ENCODE measurements around the gene HBD. TPM values are rescaled to one million over a fixed set of nuclear protein-coding genes. Genes with fewer than 3 reads are reported as not detected.

HBD gene
- total and polyA plus RNA-seq, 8 donors: 1.1 TPM; not detected in 7

GRCh38 chr11:5280582-5281102, 46.4 kb upstream of the HBD start:
- H3K36me3 ChIP-seq: no peaks in the 10 kb centered on the region
- DNase-seq: peak in 2 of 6 donors; percentile 4 to 19
- H3K4me3 ChIP-seq: no peak overlapping the region
- H3K4me1 ChIP-seq: no peaks in the 10 kb centered on the region
- TF ChIP-seq, protein P1, sequence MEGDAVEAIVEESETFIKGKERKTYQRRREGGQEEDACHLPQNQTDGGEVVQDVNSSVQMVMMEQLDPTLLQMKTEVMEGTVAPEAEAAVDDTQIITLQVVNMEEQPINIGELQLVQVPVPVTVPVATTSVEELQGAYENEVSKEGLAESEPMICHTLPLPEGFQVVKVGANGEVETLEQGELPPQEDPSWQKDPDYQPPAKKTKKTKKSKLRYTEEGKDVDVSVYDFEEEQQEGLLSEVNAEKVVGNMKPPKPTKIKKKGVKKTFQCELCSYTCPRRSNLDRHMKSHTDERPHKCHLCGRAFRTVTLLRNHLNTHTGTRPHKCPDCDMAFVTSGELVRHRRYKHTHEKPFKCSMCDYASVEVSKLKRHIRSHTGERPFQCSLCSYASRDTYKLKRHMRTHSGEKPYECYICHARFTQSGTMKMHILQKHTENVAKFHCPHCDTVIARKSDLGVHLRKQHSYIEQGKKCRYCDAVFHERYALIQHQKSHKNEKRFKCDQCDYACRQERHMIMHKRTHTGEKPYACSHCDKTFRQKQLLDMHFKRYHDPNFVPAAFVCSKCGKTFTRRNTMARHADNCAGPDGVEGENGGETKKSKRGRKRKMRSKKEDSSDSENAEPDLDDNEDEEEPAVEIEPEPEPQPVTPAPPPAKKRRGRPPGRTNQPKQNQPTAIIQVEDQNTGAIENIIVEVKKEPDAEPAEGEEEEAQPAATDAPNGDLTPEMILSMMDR (IDR thresholded peaks at IDR 0.05): no peak
- ATAC-seq: peak in 3 of 4 donors; percentile 51 to 63 (median 53)
- no peaks in the 10 kb centered on the region for H3K27me3 ChIP-seq
- WGBS, 2 donors: 53 to 68% methylated on average over 3 of the region's 3 CpGs
- H3K27ac ChIP-seq: no peak overlapping the region
- no peak for FAIRE-seq
- H3K9me3 ChIP-seq: no peaks in the 10 kb centered on the region
- intact Hi-C loops (cut with DNase I): no loop called here

DNA sequence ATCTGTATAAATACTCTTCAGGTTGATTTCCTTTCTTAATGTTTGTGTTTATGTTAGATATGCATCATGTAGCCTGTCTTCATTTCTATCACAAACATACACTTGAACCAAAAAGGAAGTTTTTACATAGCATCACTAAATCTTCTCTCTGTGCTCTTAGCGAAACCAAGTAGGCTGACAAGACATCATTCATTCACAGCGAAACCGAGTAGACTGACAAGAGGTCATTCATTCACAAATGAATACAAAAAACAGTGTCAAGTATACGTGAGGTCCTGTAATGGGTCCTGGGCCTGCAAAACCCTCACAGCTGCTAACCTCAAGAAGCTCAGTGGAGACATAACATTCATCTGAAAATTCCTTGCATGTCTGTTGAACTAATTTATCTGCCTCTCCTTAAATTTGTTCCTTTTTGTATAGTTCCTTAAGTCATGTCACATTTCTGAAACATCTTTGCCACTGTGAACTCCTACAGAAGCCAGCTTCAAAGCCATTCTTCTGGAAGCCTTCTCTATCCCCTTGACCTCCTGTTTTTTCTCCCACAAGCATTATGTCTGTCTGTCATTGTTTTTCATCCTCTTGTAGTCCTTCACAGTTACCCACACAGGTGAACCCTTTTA, 45.3 kb upstream of the HBD start:
- WGBS, 2 donors: 72% methylated on average over 4 of the region's 4 CpGs
- no peaks in the 10 kb centered on the region for H3K4me1 ChIP-seq
- TF ChIP-seq, protein P1 (IDR thresholded peaks at IDR 0.05): no peak
- no peak for DNase-seq
- intact Hi-C loops (cut with DNase I): no loop called here
- H3K9me3 ChIP-seq: no peaks in the 10 kb centered on the region
- FAIRE-seq: no peak
- H3K36me3 ChIP-seq: no peaks in the 10 kb centered on the region
- H3K27me3 ChIP-seq: no peaks in the 10 kb centered on the region
- H3K4me3 ChIP-seq: no peak overlapping the region
- ATAC-seq: no peak
- no peak overlapping the region for H3K27ac ChIP-seq

- intact Hi-C loops (cut with DNase I): no loop called here
- Histone ChIP-seq H3K4me1 (no peaks in the 10 kb centered on the region), H3K9me3 (no peaks in the 10 kb centered on the region), H3K27me3 (no peaks in the 10 kb centered on the region), H3K4me3 (no peak overlapping the region), H3K27ac (no peak overlapping the region), H3K36me3 (no peaks in the 10 kb centered on the region)
- ATAC-seq (no peak), FAIRE-seq (no peak), DNase-seq (no peak)
- 65 to 75% methylated on average over 1 of the region's 1 CpG for WGBS, 2 donors
- TF ChIP-seq, protein P1 (IDR thresholded peaks at IDR 0.05): no peak
Observed at GRCh38 chr11:5277807-5278382, 43.6 kb upstream of the HBD start.

GRCh38 chr11:5276697-5277096, 42.4 kb upstream of the HBD start:
- Histone ChIP-seq H3K4me1 (no peaks in the 10 kb centered on the region), H3K27me3 (no peaks in the 10 kb centered on the region), H3K36me3 (no peaks in the 10 kb centered on the region), H3K9me3 (no peaks in the 10 kb centered on the region), H3K4me3 (no peak overlapping the region), H3K27ac (no peak overlapping the region)
- ATAC-seq (no peak), DNase-seq (no peak), FAIRE-seq (no peak)
- TF ChIP-seq, protein P1 (IDR thresholded peaks at IDR 0.05): no peak
- intact Hi-C loops (cut with DNase I): no loop called here
- 63 to 74% methylated on average over 2 of the region's 2 CpGs for WGBS, 2 donors
